Karpas-422 (cell line): ENCODE data around the gene RELN. TPM values are rescaled to one million over a fixed set of nuclear protein-coding genes. Genes with fewer than 3 reads are reported as not detected.
A peak's percentile ranks its signal among the peaks of the same experiment; 100 is the strongest.

Experiments
- DNase-seq: peaks from one replicate; pipeline ENCODE4 v3.0.0-alpha.2; 2015
- H2AFZ ChIP-seq: fragments of 200-600 bp; sonication (generic); 2 replicates; pipeline ENCODE4 v1.6.1; 2014; ENCODE audit warnings: antibody characterized with exemption, low read length, mixed read lengths
- H3K27ac ChIP-seq: fragments of 200-600 bp; sonication (generic); 2 replicates; pipeline ENCODE4 v1.5.1; 2014; ENCODE audit warnings: mild to moderate bottlenecking, low read length, moderate library complexity
- H3K27me3 ChIP-seq: fragments of 200-600 bp; sonication (generic); 2 replicates; pipeline ENCODE4 v1.6.1; 2014; ENCODE audit warnings: low read length, mixed read lengths
- H3K36me3 ChIP-seq: fragments of 200-600 bp; sonication (generic); 2 replicates; pipeline ENCODE4 v1.6.1; 2014; ENCODE audit warnings: low read length, mixed read lengths; ENCODE audit not compliant: insufficient read depth
- H3K4me1 ChIP-seq: fragments of 200-600 bp; sonication (generic); 2 replicates; pipeline ENCODE4 v1.6.1; 2014; ENCODE audit warnings: mild to moderate bottlenecking, low read length, mixed read lengths
- H3K4me2 ChIP-seq: fragments of 200-600 bp; sonication (generic); 2 replicates; pipeline ENCODE4 v1.6.1; 2014; ENCODE audit warnings: low read length, low read depth, mild to moderate bottlenecking; ENCODE audit not compliant: poor library complexity, severe bottlenecking
- H3K4me3 ChIP-seq: fragments of 200-600 bp; sonication (generic); 2 replicates; pipeline ENCODE4 v1.5.1; 2014; ENCODE audit warnings: mild to moderate bottlenecking, antibody characterized with exemption, low read length, mixed read lengths
- H3K79me2 ChIP-seq: fragments of 200-600 bp; sonication (generic); 2 replicates; pipeline ENCODE4 v1.6.1; 2014; ENCODE audit warnings: mild to moderate bottlenecking, low read length, mixed read lengths
- H3K9ac ChIP-seq: fragments of 200-600 bp; sonication (generic); 2 replicates; pipeline ENCODE4 v1.6.0; 2014; ENCODE audit warnings: low read length
- H3K9me2 ChIP-seq: fragments of 200-600 bp; sonication (generic), shearing (Covaris generic); replicated peaks from 2 replicates; pipeline ENCODE4 v1.6.0; 2014; ENCODE audit warnings: mild to moderate bottlenecking, low read length, moderate library complexity; ENCODE audit not compliant: insufficient read depth
- H3K9me3 ChIP-seq: fragments of 300-700, 200-600 bp; sonication (generic); 2 replicates; pipeline ENCODE4 v1.6.1; 2014; ENCODE audit warnings: low read length, mixed read lengths
- H4K20me1 ChIP-seq: fragments of 200-600 bp; sonication (generic); 2 replicates; pipeline ENCODE4 v1.6.1; 2014; ENCODE audit warnings: mild to moderate bottlenecking, antibody characterized with exemption, low read length, low read depth; ENCODE audit not compliant: insufficient read depth
- total RNA-seq: library from RNA; depleted of rRNA; stranded (reverse); fragments of >200 nt; shearing (Covaris generic); gene quantifications from 2 replicates; pipeline ENCODE4 v1.2.3, GENCODE V29; 2014; ENCODE audit warnings: low replicate concordance

RELN gene
- total RNA-seq, 1 experiment from 2014 or later: not detected

GRCh38 chr7:103856929-103857328, 132.5 kb downstream of the RELN start:
- H3K4me1 ChIP-seq: no peaks in the 10 kb centered on the region
- DNase-seq: no peak
- H3K27ac ChIP-seq: no peak overlapping the region

GRCh38 chr7:103855671-103856070, 133.8 kb downstream of the RELN start:
- DNase-seq: no peak
- H3K9me3 ChIP-seq: no peaks in the 10 kb centered on the region
- H3K4me2 ChIP-seq: no peak overlapping the region
- H3K9ac ChIP-seq: no peak overlapping the region
- no peaks in the 10 kb centered on the region for H3K9me2 ChIP-seq
- no peak overlapping the region for H2AFZ ChIP-seq
- H4K20me1 ChIP-seq: no peaks in the 10 kb centered on the region
- H3K4me3 ChIP-seq: no peak overlapping the region
- no peaks in the 10 kb centered on the region for H3K4me1 ChIP-seq
- no peaks in the 10 kb centered on the region for H3K79me2 ChIP-seq
- H3K27ac ChIP-seq: no peak overlapping the region
- no peaks in the 10 kb centered on the region for H3K27me3 ChIP-seq
- H3K36me3 ChIP-seq: no peaks in the 10 kb centered on the region

More at GRCh38 chr7:103856929-103857328, 132.5 kb downstream of the RELN start:
- no peaks in the 10 kb centered on the region for H3K36me3 ChIP-seq
- H3K9me2 ChIP-seq: no peaks in the 10 kb centered on the region
- no peak overlapping the region for H3K4me3 ChIP-seq
- H3K9me3 ChIP-seq: no peaks in the 10 kb centered on the region
- no peak overlapping the region for H2AFZ ChIP-seq
- H3K79me2 ChIP-seq: no peaks in the 10 kb centered on the region
- no peak overlapping the region for H3K9ac ChIP-seq
- no peak overlapping the region for H3K4me2 ChIP-seq
- no peaks in the 10 kb centered on the region for H3K27me3 ChIP-seq
- no peaks in the 10 kb centered on the region for H4K20me1 ChIP-seq

DNA sequence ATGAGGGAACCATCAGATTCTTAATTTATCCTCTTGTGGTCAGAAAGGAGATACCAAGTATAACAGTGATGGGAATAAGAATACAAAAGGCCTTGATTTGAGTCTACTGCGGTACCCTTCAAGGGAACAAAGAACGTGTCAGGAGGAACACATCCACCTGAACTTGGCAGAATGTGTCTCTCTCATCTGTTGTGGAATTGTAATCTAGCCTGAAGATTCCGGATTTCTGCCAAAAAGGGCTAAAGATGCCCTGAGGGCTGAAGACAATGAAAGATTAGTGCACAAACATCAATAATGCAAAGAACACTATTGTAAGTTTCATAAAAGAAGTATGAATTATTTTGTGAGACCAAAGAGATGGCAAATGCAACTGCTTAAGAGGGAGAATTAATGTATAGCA, 134.8 kb downstream of the RELN start:
- Histone ChIP-seq H3K27ac (no peak overlapping the region), H3K9ac (no peak overlapping the region), H3K4me3 (no peak overlapping the region), H2AFZ (no peak overlapping the region), H4K20me1 (no peaks in the 10 kb centered on the region), H3K4me2 (no peak overlapping the region), H3K27me3 (no peaks in the 10 kb centered on the region), H3K4me1 (no peaks in the 10 kb centered on the region), H3K9me2 (no peaks in the 10 kb centered on the region), H3K36me3 (no peaks in the 10 kb centered on the region), H3K9me3 (no peaks in the 10 kb centered on the region), H3K79me2 (no peaks in the 10 kb centered on the region)
- no peak for DNase-seq

- H3K79me2 ChIP-seq: no peaks in the 10 kb centered on the region
- no peaks in the 10 kb centered on the region for H3K4me1 ChIP-seq
- no peaks in the 10 kb centered on the region for H3K27me3 ChIP-seq
- H3K36me3 ChIP-seq: no peaks in the 10 kb centered on the region
- H3K9me3 ChIP-seq: no peaks in the 10 kb centered on the region
- DNase-seq: peak; percentile 44
- H3K4me2 ChIP-seq: no peak overlapping the region
- H3K9me2 ChIP-seq: 0 out of 2 replicates have a peak, but pooled peaks cover 3% of the 10 kb centered on the region
- no peak overlapping the region for H3K9ac ChIP-seq
- no peak overlapping the region for H3K4me3 ChIP-seq
- H3K27ac ChIP-seq: no peak overlapping the region
- no peak overlapping the region for H2AFZ ChIP-seq
- no peaks in the 10 kb centered on the region for H4K20me1 ChIP-seq
Observed at GRCh38 chr7:103851357-103851756, 138.1 kb downstream of the RELN start.

GRCh38 chr7:103843689-103844480, 145.6 kb downstream of the RELN start:
- Histone ChIP-seq H4K20me1 (no peaks in the 10 kb centered on the region), H3K9me3 (no peaks in the 10 kb centered on the region)
- no peak for DNase-seq

GRCh38 chr7:103833401-103833800, 156.1 kb downstream of the RELN start:
- 0 out of 2 replicates have a peak, but pooled peaks cover 3% of the 10 kb centered on the region for H3K27me3 ChIP-seq
- no peaks in the 10 kb centered on the region for H3K4me1 ChIP-seq
- H2AFZ ChIP-seq: no peak overlapping the region
- no peaks in the 10 kb centered on the region for H3K36me3 ChIP-seq
- H3K79me2 ChIP-seq: no peaks in the 10 kb centered on the region
- no peaks in the 10 kb centered on the region for H4K20me1 ChIP-seq
- H3K27ac ChIP-seq: no peak overlapping the region
- H3K9me3 ChIP-seq: no peaks in the 10 kb centered on the region
- H3K4me2 ChIP-seq: no peak overlapping the region
- H3K9ac ChIP-seq: no peak overlapping the region
- no peak for DNase-seq
- no peaks in the 10 kb centered on the region for H3K9me2 ChIP-seq
- H3K4me3 ChIP-seq: no peak overlapping the region

More at GRCh38 chr7:103843689-103844480, 145.6 kb downstream of the RELN start:
- H2AFZ ChIP-seq: no peak overlapping the region
- no peaks in the 10 kb centered on the region for H3K27me3 ChIP-seq
- no peaks in the 10 kb centered on the region for H3K4me1 ChIP-seq
- no peak overlapping the region for H3K27ac ChIP-seq
- no peaks in the 10 kb centered on the region for H3K36me3 ChIP-seq
- H3K9ac ChIP-seq: no peak overlapping the region
- no peaks in the 10 kb centered on the region for H3K79me2 ChIP-seq
- 0 out of 2 replicates have a peak, but pooled peaks cover 3% of the 10 kb centered on the region for H3K9me2 ChIP-seq
- H3K4me2 ChIP-seq: no peak overlapping the region
- H3K4me3 ChIP-seq: no peak overlapping the region

DNA sequence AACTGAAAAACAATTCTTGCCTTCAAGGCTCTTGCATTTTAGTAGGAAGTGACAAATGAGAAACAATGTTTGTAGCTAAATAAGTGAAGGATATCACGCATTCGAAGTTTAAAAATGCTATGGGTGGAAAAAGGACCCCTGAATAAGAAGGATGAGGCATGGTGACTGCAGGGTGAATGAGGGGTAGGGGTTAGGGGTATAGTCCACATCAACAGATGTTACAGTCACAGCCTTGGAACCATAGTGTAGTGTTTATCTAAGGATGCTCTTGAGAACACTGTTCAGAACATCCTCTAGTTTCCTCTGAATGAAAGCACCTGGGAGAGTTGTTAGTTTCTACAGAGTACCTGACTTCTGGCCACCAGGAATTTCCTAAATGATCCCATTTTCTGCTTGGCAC, 157.0 kb downstream of the RELN start:
- H3K9me2 ChIP-seq: no peaks in the 10 kb centered on the region
- no peak for DNase-seq
- H2AFZ ChIP-seq: no peak overlapping the region
- 0 out of 2 replicates have a peak, but pooled peaks cover 3% of the 10 kb centered on the region for H3K27me3 ChIP-seq
- H3K27ac ChIP-seq: no peak overlapping the region
- H3K4me2 ChIP-seq: no peak overlapping the region
- H3K36me3 ChIP-seq: no peaks in the 10 kb centered on the region
- no peaks in the 10 kb centered on the region for H3K79me2 ChIP-seq
- H3K9ac ChIP-seq: no peak overlapping the region
- H3K4me1 ChIP-seq: no peaks in the 10 kb centered on the region
- no peak overlapping the region for H3K4me3 ChIP-seq
- no peaks in the 10 kb centered on the region for H3K9me3 ChIP-seq
- no peaks in the 10 kb centered on the region for H4K20me1 ChIP-seq

GRCh38 chr7:103824251-103824650, 165.2 kb downstream of the RELN start:
- H3K9me3 ChIP-seq: no peaks in the 10 kb centered on the region
- H3K27ac ChIP-seq: no peak overlapping the region
- H3K36me3 ChIP-seq: no peaks in the 10 kb centered on the region
- no peak overlapping the region for H2AFZ ChIP-seq
- no peaks in the 10 kb centered on the region for H3K9me2 ChIP-seq
- no peaks in the 10 kb centered on the region for H3K4me1 ChIP-seq
- no peak overlapping the region for H3K9ac ChIP-seq
- no peaks in the 10 kb centered on the region for H3K79me2 ChIP-seq
- no peaks in the 10 kb centered on the region for H3K27me3 ChIP-seq
- no peak overlapping the region for H3K4me3 ChIP-seq
- no peak for DNase-seq
- no peak overlapping the region for H3K4me2 ChIP-seq
- H4K20me1 ChIP-seq: no peaks in the 10 kb centered on the region
